Activated T-cell treated with anti-CD3 and anti-CD28 coated beads for 24 hours (primary cell): Measurements from ENCODE around the gene TOMM70.
"Not testable (repeated sequence)": the region's sequence is repeated elsewhere in the genome, so short reads cannot be mapped to it uniquely, and the experiment has no call there.

ENCODE experiments used
- DNase-seq: peaks from one replicate; pipeline ENCODE4 v3.0.0-alpha.2; 2020; ENCODE audit warnings: low read depth

The TOMM70 gene

GRCh38 chr3:100364421-100364820 is 36.5 kb downstream of the TOMM70 start:
- no peak for DNase-seq

DNA sequence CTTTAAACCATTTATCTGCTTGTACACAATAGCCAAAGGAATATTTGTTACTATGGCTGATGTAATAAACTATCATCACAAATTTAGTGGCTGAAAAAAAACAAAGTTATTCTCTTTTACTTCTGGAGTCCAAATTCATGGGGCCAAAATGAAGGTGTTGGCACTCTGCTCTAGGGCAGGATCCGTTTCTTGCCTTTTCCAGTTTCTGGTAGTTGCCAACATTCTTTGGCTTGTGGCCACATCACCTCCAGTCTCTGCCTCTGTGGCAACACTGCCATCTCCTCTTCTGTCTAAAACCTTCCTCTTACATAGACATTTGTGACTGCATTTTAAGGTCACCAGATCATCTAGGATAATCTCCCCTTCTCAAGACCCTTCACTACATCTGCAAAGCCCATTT is 39.0 kb downstream of the TOMM70 start:
- no peak for DNase-seq

- no peak for DNase-seq
Measured at GRCh38 chr3:100360757-100361496, 40.0 kb downstream of the TOMM70 start.

DNA sequence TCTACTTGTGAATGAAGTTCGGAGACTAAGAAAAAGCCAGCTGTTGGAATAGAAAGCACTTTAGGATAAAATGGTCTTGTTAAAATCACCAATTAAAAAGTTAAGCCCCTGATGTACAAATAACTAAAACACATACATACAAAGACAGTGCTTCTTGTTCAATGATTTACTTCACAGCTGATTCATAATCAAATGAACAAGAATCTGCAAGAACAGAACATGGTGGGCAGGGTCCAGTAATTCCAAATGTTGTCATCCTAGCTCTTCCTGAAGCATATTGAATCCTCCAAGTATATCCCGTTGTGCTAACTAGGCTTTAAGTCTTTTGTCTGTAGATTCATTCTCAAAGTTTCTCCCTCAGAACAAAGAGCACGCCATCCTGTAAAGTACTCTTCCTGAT is 41.9 kb downstream of the TOMM70 start:
- DNase-seq, result no peak

DNA sequence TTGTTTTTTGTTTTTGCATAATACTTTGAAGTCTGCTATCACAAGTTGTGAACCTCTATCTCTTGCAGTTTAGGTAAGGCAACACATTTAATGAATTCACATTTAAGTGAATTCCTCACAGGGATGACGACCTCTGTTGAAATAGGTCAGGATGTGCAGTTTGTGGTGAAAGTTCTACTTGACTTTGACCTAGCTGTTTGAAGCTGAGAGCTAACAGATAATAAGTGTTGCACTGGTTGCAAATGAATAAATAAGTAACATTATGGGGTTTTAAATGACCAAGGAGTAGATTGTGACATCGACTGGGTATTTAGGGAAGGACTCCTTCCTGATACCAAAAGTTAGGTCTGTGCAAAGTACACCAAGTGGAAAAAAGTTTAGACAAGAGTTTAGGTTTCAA is 42.5 kb downstream of the TOMM70 start:
- DNase-seq, result no peak

- DNase-seq, result no peak
Measured at GRCh38 chr3:100354850-100355249, 46.0 kb downstream of the TOMM70 start.

GRCh38 chr3:100352296-100353231 is 48.3 kb downstream of the TOMM70 start:
- DNase-seq, result no peak

DNA sequence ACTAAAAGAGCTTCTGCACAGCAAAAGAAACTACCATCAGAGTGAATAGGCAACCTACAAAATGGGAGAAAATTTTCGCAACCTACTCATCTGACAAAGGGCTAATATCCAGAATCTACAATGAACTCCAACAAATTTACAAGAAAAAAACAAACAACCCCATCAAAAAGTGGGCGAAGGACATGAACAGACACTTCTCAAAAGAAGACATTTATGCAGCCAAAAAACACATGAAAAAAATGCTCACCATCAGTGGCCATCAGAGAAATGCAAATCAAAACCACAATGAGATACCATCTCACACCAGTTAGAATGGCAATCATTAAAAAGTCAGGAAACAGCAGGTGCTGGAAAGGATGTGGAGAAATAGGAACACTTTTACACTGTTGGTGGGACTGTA is 49.1 kb downstream of the TOMM70 start:
- not testable (repeated sequence) for DNase-seq

DNA sequence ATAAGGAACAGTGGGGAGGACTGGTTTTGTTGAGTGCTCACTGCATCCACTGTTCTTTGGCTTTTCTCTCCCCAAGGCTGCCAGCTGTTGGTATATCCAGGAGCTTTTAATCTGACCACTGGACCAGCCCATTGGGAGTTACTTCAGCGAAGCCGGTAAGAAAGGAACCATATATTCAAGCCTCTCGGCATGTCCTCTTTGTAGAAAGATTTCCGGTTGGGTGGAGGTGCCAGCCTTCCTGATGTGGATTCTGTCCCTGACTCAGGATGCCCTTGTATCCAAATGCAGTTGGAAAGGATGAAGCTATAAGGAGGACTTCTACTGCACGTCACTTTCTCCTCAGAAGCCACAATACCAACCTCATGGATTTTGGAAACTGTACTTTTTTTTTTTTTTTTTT is 52.2 kb downstream of the TOMM70 start:
- no peak for DNase-seq

- DNase-seq, result no peak
Measured at GRCh38 chr3:100340527-100340926, 60.4 kb downstream of the TOMM70 start.

GRCh38 chr3:100339786-100340185 is 61.1 kb downstream of the TOMM70 start:
- DNase-seq, result no peak

DNA sequence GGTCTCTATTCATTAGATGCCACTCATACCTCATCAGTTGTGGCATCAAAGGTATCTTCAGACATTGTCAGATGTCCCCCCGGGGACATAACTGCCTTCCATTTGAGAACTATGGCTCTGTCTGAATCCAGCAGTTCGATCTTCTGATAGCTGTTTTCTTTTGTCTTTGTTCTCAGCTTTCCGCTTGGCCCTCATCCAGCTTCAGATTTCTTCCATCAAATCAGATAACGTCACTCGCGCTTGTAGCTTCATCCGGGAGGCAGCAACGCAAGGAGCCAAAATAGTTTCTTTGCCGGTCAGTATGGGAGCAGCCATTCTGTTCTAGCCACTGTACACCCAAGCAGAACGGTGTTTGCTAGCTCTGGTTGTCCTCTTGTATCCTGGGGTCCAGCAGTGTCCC is 62.0 kb downstream of the TOMM70 start:
- no peak for DNase-seq

DNA sequence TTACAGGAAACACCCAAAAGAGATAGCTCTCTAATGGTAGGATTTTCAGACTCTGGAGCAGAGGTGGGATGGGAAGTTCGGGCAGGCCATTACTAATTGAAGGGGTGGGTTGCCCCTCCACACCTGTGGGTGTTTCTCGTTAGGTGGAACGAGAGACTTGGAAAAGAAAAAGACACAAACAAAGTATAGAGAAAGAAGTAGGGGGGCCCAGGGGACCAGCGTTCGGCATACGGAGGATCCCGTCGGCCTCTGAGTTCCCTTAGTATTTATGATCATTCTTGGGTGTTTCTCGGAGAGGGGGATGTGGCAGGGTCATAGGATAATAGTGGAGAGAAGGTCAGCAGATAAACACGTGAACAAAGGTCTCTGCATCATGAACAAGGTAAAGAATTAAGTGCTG is 64.7 kb downstream of the TOMM70 start:
- DNase-seq, result not testable (repeated sequence)

DNA sequence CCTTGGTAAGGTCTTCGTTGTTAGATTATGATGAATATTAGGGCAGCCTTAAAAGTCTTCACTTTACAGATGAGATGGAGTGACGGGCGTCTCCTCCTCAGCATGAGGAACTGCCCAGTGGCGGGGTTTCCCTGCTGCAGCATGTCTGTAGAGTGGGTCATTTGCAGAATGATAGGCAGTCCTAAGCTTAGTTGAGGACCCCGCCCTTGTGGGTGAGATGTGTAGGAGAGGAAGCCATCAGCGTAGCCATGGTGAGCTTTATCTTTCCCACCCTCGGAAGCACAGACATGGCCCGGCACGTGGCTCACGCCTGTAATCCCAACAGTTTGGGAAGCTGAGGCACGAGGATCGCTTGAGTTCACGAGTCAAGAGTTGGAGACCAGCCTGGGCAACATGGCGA is 65.5 kb downstream of the TOMM70 start:
- DNase-seq, result no peak

GRCh38 chr3:100334488-100335351 is 66.2 kb downstream of the TOMM70 start, which contains the start of gene NIT2:
TSS of gene NIT2 (plus strand) at chr3:100334757. CDS start at chr3:100334792, 35 bp downstream.
- peak; percentile 70 for DNase-seq

- DNase-seq, result no peak
Measured at GRCh38 chr3:100333970-100334487, 66.9 kb downstream of the TOMM70 start.

- DNase-seq, result no peak
Measured at GRCh38 chr3:100333051-100333450, 67.8 kb downstream of the TOMM70 start.

- DNase-seq, result no peak
Measured at GRCh38 chr3:100331660-100332059, 69.2 kb downstream of the TOMM70 start.

GRCh38 chr3:100330651-100331050 is 70.2 kb downstream of the TOMM70 start:
- DNase-seq, result no peak

GRCh38 chr3:100329800-100330489 is 70.9 kb downstream of the TOMM70 start:
- no peak for DNase-seq

GRCh38 chr3:100327377-100327776 is 73.5 kb downstream of the TOMM70 start:
- DNase-seq, result not testable (repeated sequence)
